Loucy (cell line): ENCODE data around the gene KRTAP2-3.
"Not testable (repeated sequence)": the region's sequence is repeated elsewhere in the genome, so short reads cannot be mapped to it uniquely, and the experiment has no call there.

Experiments used
- CTCF ChIP-seq: fragments of 200-600 bp; sonication (generic); conservative IDR thresholded peaks from 2 replicates; pipeline ENCODE4 v1.5.1; 2014; ENCODE audit warnings: mild to moderate bottlenecking, antibody characterized with exemption, low read length
- EZH2phosphoT487 ChIP-seq: fragments of 200-600 bp; IDR thresholded peaks from 2 replicates; pipeline ENCODE4 v1.6.1; 2018; ENCODE audit warnings: antibody characterized with exemption, mild to moderate bottlenecking, moderate library complexity, borderline replicate concordance

- not testable (repeated sequence) for TF ChIP-seq CTCF, EZH2phosphoT487
Observed at GRCh38 chr17:41108728-41109386, 48.9 kb upstream of the KRTAP2-3 start.
